Erythroblast (primary cell): Measurements from ENCODE around the gene RAB18.

Experiments
- DNase-seq, 2 experiments: peaks; one replicate each; lab custom pipeline; 2025; lab: John Stamatoyannopoulos, UW
- GATA1 ChIP-seq: IDR thresholded peaks from 2 replicates; pipeline ENCODE4 v1.6.1; 2011; ENCODE audit warnings: low read depth, mild to moderate bottlenecking, control low read depth, low read length, moderate library complexity
- POLR2A ChIP-seq: IDR thresholded peaks from 2 replicates; pipeline ENCODE4 v1.6.1; 2011; ENCODE audit warnings: mild to moderate bottlenecking, low read length

Gene RAB18

DNA sequence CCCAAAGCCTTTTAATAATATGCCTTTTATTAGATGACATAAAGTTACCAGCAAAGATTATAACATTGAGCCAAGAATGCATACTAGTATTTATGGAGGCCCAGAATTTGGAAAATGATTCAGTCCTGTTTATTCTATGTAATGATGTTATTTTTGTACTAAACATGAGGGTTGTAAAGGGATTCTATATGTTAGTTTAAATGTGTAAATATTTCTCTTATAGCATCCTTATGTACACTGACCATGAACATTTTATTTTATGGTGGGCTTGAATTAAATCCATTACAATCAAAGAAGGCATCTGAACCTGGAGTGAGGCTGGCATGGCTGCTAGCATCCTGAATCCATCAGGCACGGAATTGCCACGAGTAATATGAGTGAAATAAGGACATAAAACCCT lies 80.2 kb downstream of the RAB18 start:
- DNase-seq: no peak
- TF ChIP-seq POLR2A: no peak
- no peak for TF ChIP-seq GATA1
